Mesendoderm (in vitro differentiated cells): ENCODE results near the gene STK17A.

Experiments used
- DNase-seq: peaks from one replicate; pipeline ENCODE4 v3.0.0; 2013
- H2AK5ac ChIP-seq: 2 replicates; pipeline ENCODE4 v1.6.1; 2013; ENCODE audit warnings: low read length, inconsistent platforms
- H2BK120ac ChIP-seq: 2 replicates; pipeline ENCODE4 v1.6.1; 2013; ENCODE audit warnings: low read depth, mild to moderate bottlenecking, low read length, moderate library complexity, mixed read lengths
- H2BK15ac ChIP-seq: replicated peaks from 2 replicates; pipeline ENCODE4 v1.6.1; 2013; ENCODE audit warnings: low read depth, mild to moderate bottlenecking, moderate library complexity
- H2BK5ac ChIP-seq: 2 replicates; pipeline ENCODE4 v1.6.1; 2013; ENCODE audit warnings: low read length, inconsistent platforms
- H3K18ac ChIP-seq: 2 replicates; pipeline ENCODE4 v1.6.1; 2013; ENCODE audit warnings: mild to moderate bottlenecking, low read length, mixed read lengths
- H3K23ac ChIP-seq: one replicate; pipeline ENCODE4 v1.6.1; 2013; ENCODE audit warnings: low read length
- H3K27ac ChIP-seq: 2 replicates; pipeline ENCODE4 v1.5.1; 2013; ENCODE audit warnings: low read depth, mild to moderate bottlenecking, inconsistent platforms, low read length, moderate library complexity
- H3K27me3 ChIP-seq: 2 replicates; pipeline ENCODE4 v1.6.1; 2013; ENCODE audit warnings: low read length, control low read depth, mild to moderate bottlenecking, inconsistent platforms; ENCODE audit not compliant: insufficient read depth, poor library complexity
- H3K36me3 ChIP-seq: 2 replicates; pipeline ENCODE4 v1.6.1; 2013; ENCODE audit warnings: low read length, inconsistent platforms; ENCODE audit not compliant: control insufficient read depth, insufficient read depth
- H3K4ac ChIP-seq: one replicate; pipeline ENCODE4 v1.6.1; 2013; ENCODE audit warnings: low read depth, mild to moderate bottlenecking, low read length, moderate library complexity
- H3K4me1 ChIP-seq: 2 replicates; pipeline ENCODE4 v1.6.1; 2013; ENCODE audit warnings: low read depth, low read length, inconsistent platforms; ENCODE audit not compliant: control insufficient read depth
- H3K4me2 ChIP-seq: 2 replicates; pipeline ENCODE4 v1.6.1; 2013; ENCODE audit warnings: low read length
- H3K4me3 ChIP-seq: 2 replicates; pipeline ENCODE4 v1.5.1; 2013; ENCODE audit warnings: mild to moderate bottlenecking, low read length
- H3K56ac ChIP-seq: one replicate; pipeline ENCODE4 v1.6.1; 2013; ENCODE audit warnings: low read length
- H3K79me1 ChIP-seq: 2 replicates; pipeline ENCODE4 v1.6.1; 2013; ENCODE audit warnings: low read length, inconsistent platforms
- H3K79me2 ChIP-seq: 2 replicates; pipeline ENCODE4 v1.6.1; 2013; ENCODE audit warnings: mild to moderate bottlenecking, low read length; ENCODE audit not compliant: control insufficient read depth, insufficient read depth
- H3K9ac ChIP-seq: 2 replicates; pipeline ENCODE4 v1.6.1; 2013; ENCODE audit warnings: low read length, inconsistent platforms
- H4K5ac ChIP-seq: one replicate; pipeline ENCODE4 v1.6.1; 2013; ENCODE audit warnings: low read length
- H4K8ac ChIP-seq: one replicate; pipeline ENCODE4 v1.6.1; 2013; ENCODE audit warnings: low read depth, mild to moderate bottlenecking, control low read depth, low read length, moderate library complexity
- WGBS: extraction: QIAGEN DNeasy Blood & Tissue Kit; methylation state at CpG from one replicate; pipeline ENCODE4 v1.1.7; 2013; ENCODE audit warnings: low lambda C conversion rate, missing lambda C conversion rate; ENCODE audit not compliant: insufficient coverage; ENCODE audit errors: extremely low coverage; 5-methylcytosine and 5-hydroxymethylcytosine counted together

Gene STK17A

GRCh38 chr7:43630482-43630881, 47.6 kb downstream of the STK17A start:
- Histone ChIP-seq H3K23ac (no peak overlapping the region), H3K9ac (no peak overlapping the region), H3K56ac (no peak overlapping the region), H2BK15ac (no peak overlapping the region), H3K27ac (no peak overlapping the region), H3K4me1 (no peaks in the 10 kb centered on the region), H3K79me1 (no peaks in the 10 kb centered on the region), H2BK5ac (no peak overlapping the region), H3K18ac (no peak overlapping the region), H3K79me2 (no peaks in the 10 kb centered on the region), H3K4ac (no peak overlapping the region), H4K8ac (no peak overlapping the region), H4K5ac (no peak overlapping the region), H2AK5ac (no peak overlapping the region), H3K4me3 (no peak overlapping the region), H2BK120ac (no peak overlapping the region), H3K36me3 (peaks cover 5% of the 10 kb centered on the region), H3K4me2 (no peak overlapping the region), H3K27me3 (no peaks in the 10 kb centered on the region)
- DNase-seq: no peak
- no CpG with 5 or more reads among the region's 3 CpGs for WGBS

GRCh38 chr7:43631559-43631958, 48.7 kb downstream of the STK17A start:
- Histone ChIP-seq H2AK5ac (no peak overlapping the region), H3K9ac (no peak overlapping the region), H3K4me3 (no peak overlapping the region), H3K27ac (no peak overlapping the region), H3K4ac (no peak overlapping the region), H2BK15ac (no peak overlapping the region), H4K8ac (no peak overlapping the region), H3K79me2 (no peaks in the 10 kb centered on the region), H3K4me2 (no peak overlapping the region), H3K18ac (no peak overlapping the region), H3K4me1 (no peaks in the 10 kb centered on the region), H3K79me1 (no peaks in the 10 kb centered on the region), H2BK120ac (no peak overlapping the region), H2BK5ac (no peak overlapping the region), H4K5ac (no peak overlapping the region), H3K36me3 (peaks cover 5% of the 10 kb centered on the region), H3K23ac (no peak overlapping the region), H3K27me3 (no peaks in the 10 kb centered on the region), H3K56ac (no peak overlapping the region)
- no CpG with 5 or more reads among the region's 2 CpGs for WGBS
- DNase-seq: no peak

- Histone ChIP-seq H3K27ac (no peak overlapping the region), H2AK5ac (no peak overlapping the region), H3K27me3 (no peaks in the 10 kb centered on the region), H3K23ac (no peak overlapping the region), H3K9ac (no peak overlapping the region), H2BK5ac (no peak overlapping the region), H3K4ac (no peak overlapping the region), H3K4me1 (no peaks in the 10 kb centered on the region), H3K36me3 (peaks cover 7% of the 10 kb centered on the region), H3K56ac (no peak overlapping the region), H4K8ac (peak overlapping the region; percentile 28), H2BK120ac (no peak overlapping the region), H3K4me2 (no peak overlapping the region), H2BK15ac (no peak overlapping the region), H3K79me1 (no peaks in the 10 kb centered on the region), H3K18ac (no peak overlapping the region), H3K4me3 (no peak overlapping the region), H4K5ac (no peak overlapping the region), H3K79me2 (no peaks in the 10 kb centered on the region)
- no CpG with 5 or more reads among the region's 4 CpGs for WGBS
- no peak for DNase-seq
Observed at GRCh38 chr7:43632746-43633145, 49.8 kb downstream of the STK17A start.

GRCh38 chr7:43634384-43634783, 51.5 kb downstream of the STK17A start:
- H3K4ac ChIP-seq: no peak overlapping the region
- no peak overlapping the region for H2BK120ac ChIP-seq
- no peaks in the 10 kb centered on the region for H3K79me2 ChIP-seq
- no peaks in the 10 kb centered on the region for H3K79me1 ChIP-seq
- H2BK5ac ChIP-seq: no peak overlapping the region
- H3K56ac ChIP-seq: no peak overlapping the region
- no CpG with 5 or more reads among the region's 2 CpGs for WGBS
- H3K23ac ChIP-seq: peak overlapping the region; percentile 66
- H3K36me3 ChIP-seq: peaks cover 7% of the 10 kb centered on the region
- H3K18ac ChIP-seq: no peak overlapping the region
- no peaks in the 10 kb centered on the region for H3K27me3 ChIP-seq
- no peak overlapping the region for H3K4me2 ChIP-seq
- H3K4me3 ChIP-seq: no peak overlapping the region
- no peak overlapping the region for H4K5ac ChIP-seq
- H3K27ac ChIP-seq: no peak overlapping the region
- H4K8ac ChIP-seq: no peak overlapping the region
- no peak for DNase-seq
- no peak overlapping the region for H3K9ac ChIP-seq
- no peaks in the 10 kb centered on the region for H3K4me1 ChIP-seq
- no peak overlapping the region for H2BK15ac ChIP-seq
- H2AK5ac ChIP-seq: no peak overlapping the region

- H4K8ac ChIP-seq: no peak overlapping the region
- H3K4ac ChIP-seq: no peak overlapping the region
- no peak overlapping the region for H3K27ac ChIP-seq
- WGBS: no CpG with 5 or more reads among the region's 6 CpGs
- H2AK5ac ChIP-seq: no peak overlapping the region
- no peaks in the 10 kb centered on the region for H3K27me3 ChIP-seq
- no peak overlapping the region for H3K18ac ChIP-seq
- H3K79me2 ChIP-seq: no peaks in the 10 kb centered on the region
- no peak overlapping the region for H2BK5ac ChIP-seq
- no peak overlapping the region for H3K23ac ChIP-seq
- no peak for DNase-seq
- H3K56ac ChIP-seq: no peak overlapping the region
- H3K79me1 ChIP-seq: no peaks in the 10 kb centered on the region
- H3K9ac ChIP-seq: no peak overlapping the region
- no peak overlapping the region for H4K5ac ChIP-seq
- no peak overlapping the region for H3K4me3 ChIP-seq
- H2BK15ac ChIP-seq: no peak overlapping the region
- H3K4me1 ChIP-seq: no peaks in the 10 kb centered on the region
- peaks cover 7% of the 10 kb centered on the region for H3K36me3 ChIP-seq
- H3K4me2 ChIP-seq: no peak overlapping the region
- no peak overlapping the region for H2BK120ac ChIP-seq
Observed at GRCh38 chr7:43636093-43636492, 53.2 kb downstream of the STK17A start.

- Histone ChIP-seq H3K23ac (no peak overlapping the region), H3K56ac (no peak overlapping the region), H4K5ac (no peak overlapping the region), H3K27ac (no peak overlapping the region), H3K79me2 (no peaks in the 10 kb centered on the region), H3K9ac (no peak overlapping the region), H3K27me3 (no peaks in the 10 kb centered on the region), H3K18ac (no peak overlapping the region), H3K4me1 (no peaks in the 10 kb centered on the region), H2BK5ac (no peak overlapping the region), H3K79me1 (no peaks in the 10 kb centered on the region), H2AK5ac (no peak overlapping the region), H3K4me2 (no peak overlapping the region), H2BK15ac (no peak overlapping the region), H2BK120ac (no peak overlapping the region), H3K36me3 (peaks cover 7% of the 10 kb centered on the region), H3K4me3 (no peak overlapping the region), H4K8ac (no peak overlapping the region), H3K4ac (no peak overlapping the region)
- WGBS: no CpG with 5 or more reads among the region's 4 CpGs
- DNase-seq: no peak
Observed at GRCh38 chr7:43637114-43637806, 54.4 kb downstream of the STK17A start.
